ENCODE measurements around the gene NTRK2.

DNA sequence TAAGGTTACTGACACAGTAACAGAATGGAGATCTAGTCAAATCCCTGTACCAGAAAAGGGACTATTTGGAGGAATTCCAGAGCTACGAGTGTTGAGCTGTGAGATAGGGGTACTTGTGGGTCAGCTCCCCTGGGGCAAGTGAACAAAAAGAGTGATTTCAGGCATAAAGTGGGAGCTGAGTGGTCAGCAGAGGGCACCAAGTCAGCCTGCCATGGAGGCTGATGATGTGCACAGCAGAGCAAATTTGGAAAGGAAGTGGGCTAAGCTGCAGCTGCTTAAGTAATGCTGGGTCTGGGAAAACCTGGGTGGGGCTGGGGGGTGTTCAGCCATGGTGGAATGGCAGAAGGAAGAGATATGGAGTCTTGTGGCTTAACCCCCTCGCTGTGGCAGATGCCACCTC lies 327.9 kb downstream of the NTRK2 start:
- TF ChIP-seq, protein P1, sequence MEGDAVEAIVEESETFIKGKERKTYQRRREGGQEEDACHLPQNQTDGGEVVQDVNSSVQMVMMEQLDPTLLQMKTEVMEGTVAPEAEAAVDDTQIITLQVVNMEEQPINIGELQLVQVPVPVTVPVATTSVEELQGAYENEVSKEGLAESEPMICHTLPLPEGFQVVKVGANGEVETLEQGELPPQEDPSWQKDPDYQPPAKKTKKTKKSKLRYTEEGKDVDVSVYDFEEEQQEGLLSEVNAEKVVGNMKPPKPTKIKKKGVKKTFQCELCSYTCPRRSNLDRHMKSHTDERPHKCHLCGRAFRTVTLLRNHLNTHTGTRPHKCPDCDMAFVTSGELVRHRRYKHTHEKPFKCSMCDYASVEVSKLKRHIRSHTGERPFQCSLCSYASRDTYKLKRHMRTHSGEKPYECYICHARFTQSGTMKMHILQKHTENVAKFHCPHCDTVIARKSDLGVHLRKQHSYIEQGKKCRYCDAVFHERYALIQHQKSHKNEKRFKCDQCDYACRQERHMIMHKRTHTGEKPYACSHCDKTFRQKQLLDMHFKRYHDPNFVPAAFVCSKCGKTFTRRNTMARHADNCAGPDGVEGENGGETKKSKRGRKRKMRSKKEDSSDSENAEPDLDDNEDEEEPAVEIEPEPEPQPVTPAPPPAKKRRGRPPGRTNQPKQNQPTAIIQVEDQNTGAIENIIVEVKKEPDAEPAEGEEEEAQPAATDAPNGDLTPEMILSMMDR (IDR thresholded peaks at IDR 0.05) = no peak
- TF ChIP-seq POLR2A (IDR thresholded peaks at IDR 0.05) = no peak

Measured in suprapubic skin (tissue), 3 donors.